ENCODE results near the gene TMOD2.

DNA sequence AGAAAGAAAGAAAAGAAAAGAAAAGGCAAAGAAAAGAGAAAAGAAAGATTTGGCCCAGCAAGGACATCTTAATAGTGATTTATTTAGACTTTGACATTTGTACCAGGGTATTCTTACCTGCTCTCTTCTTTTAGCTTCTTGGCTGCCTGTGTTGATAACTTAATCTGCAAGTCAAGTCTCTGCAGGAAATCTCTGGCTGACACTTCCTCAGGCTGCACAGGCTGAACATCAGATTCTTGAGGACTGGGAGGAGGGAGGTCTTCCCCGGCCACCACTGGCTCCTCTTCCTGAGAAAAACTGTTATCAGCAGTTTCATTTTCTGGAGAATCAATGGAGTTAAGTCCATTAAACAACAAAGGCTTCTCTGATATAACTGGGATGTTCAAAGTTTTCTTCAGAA is 26.7 kb upstream of the TMOD2 start:
- no peak for TF ChIP-seq POLR2AphosphoS5 (IDR thresholded peaks at IDR 0.05; ENCODE audit: low read depth, low read length)
- TF ChIP-seq TAF1 (IDR thresholded peaks at IDR 0.05; ENCODE audit: low read depth, low read length): no peak
- TF ChIP-seq POLR2A (IDR thresholded peaks at IDR 0.05; ENCODE audit: low read depth, low read length): no peak

All from GM12891 (cell line).